ENCODE results near the gene MAP3K12.

Gene MAP3K12

GRCh38 chr12:53483979-53484377 is 15.3 kb downstream of the MAP3K12 start:
- Histone ChIP-seq H3K4me1 (ENCODE audit: insufficient read depth, low read length, severe bottlenecking) (no peaks in the 10 kb centered on the region), H3K27me3 (ENCODE audit: insufficient read depth, low read length) (no peaks in the 10 kb centered on the region), H3K9me3 (ENCODE audit: low read length) (no peaks in the 10 kb centered on the region), H3K4me3 (ENCODE audit: low read depth, low read length, poor library complexity, severe bottlenecking) (no peak overlapping the region), H3F3A (ENCODE audit: insufficient read depth, low read length) (peaks cover 7% of the 10 kb centered on the region; the same call in 1 of the 2 replicates), H3K27ac (ENCODE audit: low read depth, low read length, poor library complexity, severe bottlenecking) (no peak overlapping the region), H2AFZ (ENCODE audit: low read length) (no peak overlapping the region), H3K4me2 (ENCODE audit: low read length) (no peak overlapping the region), H3K36me3 (ENCODE audit: insufficient read depth, low read length) (peaks cover 72% of the 10 kb centered on the region), H3K79me2 (ENCODE audit: insufficient read depth, low read length) (no peaks in the 10 kb centered on the region), H3K9ac (ENCODE audit: low read length) (no peak overlapping the region), H3K9me2 (ENCODE audit: low read depth, low read length) (no peaks in the 10 kb centered on the region), H4K20me1 (ENCODE audit: insufficient read depth, low read length) (no peaks in the 10 kb centered on the region)
- TF ChIP-seq EZH2 (IDR thresholded peaks at IDR 0.05; ENCODE audit: borderline replicate concordance, low read length) (no peak), CTCF (IDR thresholded peaks at IDR 0.05; ENCODE audit: low read length) (no peak)

- H3F3A ChIP-seq (ENCODE audit: insufficient read depth, low read length): peaks cover 7% of the 10 kb centered on the region; the same call in 1 of the 2 replicates
- peak overlapping the region; percentile 25 for H3K27ac ChIP-seq (ENCODE audit: low read depth, low read length, poor library complexity, severe bottlenecking)
- no peak overlapping the region for H3K9ac ChIP-seq (ENCODE audit: low read length)
- TF ChIP-seq CTCF (IDR thresholded peaks at IDR 0.05; ENCODE audit: low read length) (no peak), EZH2 (IDR thresholded peaks at IDR 0.05; ENCODE audit: borderline replicate concordance, low read length) (no peak)
- H3K4me3 ChIP-seq (ENCODE audit: low read depth, low read length, poor library complexity, severe bottlenecking): no peak overlapping the region
- H3K27me3 ChIP-seq (ENCODE audit: insufficient read depth, low read length): no peaks in the 10 kb centered on the region
- H3K79me2 ChIP-seq (ENCODE audit: insufficient read depth, low read length): no peaks in the 10 kb centered on the region
- H3K4me1 ChIP-seq (ENCODE audit: insufficient read depth, low read length, severe bottlenecking): no peaks in the 10 kb centered on the region
- H3K9me2 ChIP-seq (ENCODE audit: low read depth, low read length): no peaks in the 10 kb centered on the region
- no peak overlapping the region for H2AFZ ChIP-seq (ENCODE audit: low read length)
- H4K20me1 ChIP-seq (ENCODE audit: insufficient read depth, low read length): no peaks in the 10 kb centered on the region
- H3K36me3 ChIP-seq (ENCODE audit: insufficient read depth, low read length): peaks cover 78% of the 10 kb centered on the region
- no peaks in the 10 kb centered on the region for H3K9me3 ChIP-seq (ENCODE audit: low read length)
- no peak overlapping the region for H3K4me2 ChIP-seq (ENCODE audit: low read length)
These were observed 15.9 kb downstream of the MAP3K12 start for GRCh38 chr12:53483225-53483978.

GRCh38 chr12:53482626-53483168 is 16.6 kb downstream of the MAP3K12 start:
- no peaks in the 10 kb centered on the region for H3K9me2 ChIP-seq (ENCODE audit: low read depth, low read length)
- H3K27ac ChIP-seq (ENCODE audit: low read depth, low read length, poor library complexity, severe bottlenecking): no peak overlapping the region
- H3K4me2 ChIP-seq (ENCODE audit: low read length): no peak overlapping the region
- H4K20me1 ChIP-seq (ENCODE audit: insufficient read depth, low read length): no peaks in the 10 kb centered on the region
- H3K27me3 ChIP-seq (ENCODE audit: insufficient read depth, low read length): no peaks in the 10 kb centered on the region
- H2AFZ ChIP-seq (ENCODE audit: low read length): no peak overlapping the region
- TF ChIP-seq CTCF (IDR thresholded peaks at IDR 0.05; ENCODE audit: low read length) (no peak), EZH2 (IDR thresholded peaks at IDR 0.05; ENCODE audit: borderline replicate concordance, low read length) (no peak)
- H3K9ac ChIP-seq (ENCODE audit: low read length): no peak overlapping the region
- H3K4me3 ChIP-seq (ENCODE audit: low read depth, low read length, poor library complexity, severe bottlenecking): no peak overlapping the region
- H3K9me3 ChIP-seq (ENCODE audit: low read length): no peaks in the 10 kb centered on the region
- H3K4me1 ChIP-seq (ENCODE audit: insufficient read depth, low read length, severe bottlenecking): no peaks in the 10 kb centered on the region
- peaks cover 7% of the 10 kb centered on the region; the same call in 1 of the 2 replicates for H3F3A ChIP-seq (ENCODE audit: insufficient read depth, low read length)
- H3K36me3 ChIP-seq (ENCODE audit: insufficient read depth, low read length): peaks cover 85% of the 10 kb centered on the region
- no peaks in the 10 kb centered on the region for H3K79me2 ChIP-seq (ENCODE audit: insufficient read depth, low read length)
